Measurements from ENCODE around the gene PSMA1. TPM values are rescaled to one million over a fixed set of nuclear protein-coding genes. Genes with fewer than 3 reads are reported as not detected.

Gene PSMA1
- total and polyA plus RNA-seq, 2 of the 13 experiments (the other 11 are each of a cell fraction or from before 2014, with no cell fraction given), result 188 to 229 TPM

DNA sequence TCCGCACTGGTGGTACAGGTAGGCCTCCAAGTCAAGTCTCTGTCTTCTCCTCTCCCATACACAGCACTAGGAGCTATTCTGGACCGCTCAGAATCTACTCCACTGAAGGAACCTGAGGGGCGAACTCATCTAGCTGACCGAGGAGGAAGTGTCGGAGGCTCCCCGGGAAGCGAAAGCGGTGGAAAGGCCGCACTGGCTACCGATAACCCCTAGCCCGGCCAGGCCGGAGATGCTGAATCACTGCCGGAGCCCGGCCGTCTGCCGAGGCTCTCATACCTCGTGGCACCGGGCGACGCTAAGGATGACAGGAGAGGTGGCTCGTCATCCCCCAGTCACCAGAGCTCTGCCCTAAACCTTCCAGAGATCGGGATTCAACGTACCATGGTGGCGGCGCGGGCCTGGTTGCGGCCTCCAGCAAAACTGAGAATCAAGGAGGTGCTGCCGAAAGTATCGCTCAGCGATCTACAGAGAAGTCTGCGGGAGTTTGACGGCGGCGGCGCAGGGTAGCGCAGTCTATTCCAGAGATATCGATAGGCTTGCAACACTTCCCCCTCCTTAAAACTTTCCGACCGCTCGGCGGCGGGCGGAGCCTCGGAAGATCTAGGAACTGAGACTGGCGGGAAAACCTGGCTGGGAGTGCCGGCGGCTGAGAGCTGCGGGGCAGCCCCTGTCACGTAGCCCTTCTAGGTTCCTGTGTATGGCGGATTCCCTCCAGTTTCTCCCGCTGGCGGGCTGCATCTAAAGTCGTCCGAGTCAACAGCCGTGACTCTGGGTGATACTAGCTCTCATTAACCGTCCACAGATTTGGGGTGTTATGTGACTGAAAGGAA is at the start of gene PSMA1 (continued):
- TF ChIP-seq FUBP1 (CRISPR knock-in tag; IDR thresholded peaks at IDR 0.05; ENCODE audit: borderline replicate concordance), result no peak
- TF ChIP-seq SP1 (IDR thresholded peaks at IDR 0.05), result no peak
- no peak for TF ChIP-seq SP1 (CRISPR knock-in tag; IDR thresholded peaks at IDR 0.05)
- peak; percentile 44; the same call in 1 of the 2 replicates for TF ChIP-seq CHD2 (IDR thresholded peaks at IDR 0.05; ENCODE audit: low read depth, low read length)
- no peak for TF ChIP-seq ZKSCAN5 (CRISPR knock-in tag; IDR thresholded peaks at IDR 0.05)
- TF ChIP-seq, protein P1, sequence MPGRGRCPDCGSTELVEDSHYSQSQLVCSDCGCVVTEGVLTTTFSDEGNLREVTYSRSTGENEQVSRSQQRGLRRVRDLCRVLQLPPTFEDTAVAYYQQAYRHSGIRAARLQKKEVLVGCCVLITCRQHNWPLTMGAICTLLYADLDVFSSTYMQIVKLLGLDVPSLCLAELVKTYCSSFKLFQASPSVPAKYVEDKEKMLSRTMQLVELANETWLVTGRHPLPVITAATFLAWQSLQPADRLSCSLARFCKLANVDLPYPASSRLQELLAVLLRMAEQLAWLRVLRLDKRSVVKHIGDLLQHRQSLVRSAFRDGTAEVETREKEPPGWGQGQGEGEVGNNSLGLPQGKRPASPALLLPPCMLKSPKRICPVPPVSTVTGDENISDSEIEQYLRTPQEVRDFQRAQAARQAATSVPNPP (CRISPR knock-in tag; IDR thresholded peaks at IDR 0.05), result peak; percentile 67; the same call in 1 of the 2 replicates
- peak; percentile 87 for TF ChIP-seq ZNF501 (CRISPR knock-in tag; IDR thresholded peaks at IDR 0.05)
- TF ChIP-seq ZNF713 (CRISPR knock-in tag; IDR thresholded peaks at IDR 0.05), result no peak
- TF ChIP-seq SALL1 (CRISPR knock-in tag; IDR thresholded peaks at IDR 0.05), result peak; percentile 82
- no peak for TF ChIP-seq AKAP8 (CRISPR knock-in tag; IDR thresholded peaks at IDR 0.05)
- TF ChIP-seq ARID4A (CRISPR knock-in tag; IDR thresholded peaks at IDR 0.05; ENCODE audit: borderline replicate concordance), result peak; percentile 96
- no peak for TF ChIP-seq ZNF652 (CRISPR knock-in tag; IDR thresholded peaks at IDR 0.05; ENCODE audit: borderline replicate concordance, low read depth)
- TF ChIP-seq RFXAP (CRISPR knock-in tag; IDR thresholded peaks at IDR 0.05; ENCODE audit: borderline replicate concordance), result peak; percentile 84; the same call in 1 of the 2 replicates
- no peak for TF ChIP-seq ZNF260 (CRISPR knock-in tag; IDR thresholded peaks at IDR 0.05; ENCODE audit: borderline replicate concordance, low read depth)
- TF ChIP-seq ZNF530 (CRISPR knock-in tag; IDR thresholded peaks at IDR 0.05; ENCODE audit: low read depth), result 0 out of 2 replicates have a peak, but pooled peaks have one; percentile 80
- TF ChIP-seq ZNF205 (CRISPR knock-in tag; IDR thresholded peaks at IDR 0.05), result peak; percentile 78
- TF ChIP-seq PRPF4 (IDR thresholded peaks at IDR 0.05; ENCODE audit: low read depth, low read length, poor library complexity, severe bottlenecking), result no peak
- 0 out of 2 replicates have a peak, but pooled peaks have one; percentile 61 for TF ChIP-seq HOXA9 (CRISPR knock-in tag; IDR thresholded peaks at IDR 0.05; ENCODE audit: borderline replicate concordance)
- TF ChIP-seq ZNF572 (CRISPR knock-in tag; IDR thresholded peaks at IDR 0.05), result peak; percentile 43; the same call in 1 of the 2 replicates
- no peak for TF ChIP-seq NPAS2 (CRISPR knock-in tag; IDR thresholded peaks at IDR 0.05; ENCODE audit: borderline replicate concordance)
- TF ChIP-seq REXO4 (CRISPR knock-in tag; IDR thresholded peaks at IDR 0.05; ENCODE audit: borderline replicate concordance), result no peak
- no peak for TF ChIP-seq MAF1 (CRISPR knock-in tag; IDR thresholded peaks at IDR 0.05; ENCODE audit: borderline replicate concordance)
- TF ChIP-seq CEBPB (IDR thresholded peaks at IDR 0.05; ENCODE audit: borderline replicate concordance, low read depth, low read length), result peak; percentile 94
